ENCODE results near the gene MEMO1. TPM values are rescaled to one million over a fixed set of nuclear protein-coding genes. Genes with fewer than 3 reads are reported as not detected.

Gene MEMO1
- total and polyA plus RNA-seq, 2 of the 4 experiments (the other 2 are of a cell fraction): 23.7 to 49.7 TPM

- Histone ChIP-seq H3K4me2 (ENCODE audit: low read depth, low read length) (no peak overlapping the region), H3K4me1 (ENCODE audit: control insufficient read depth, insufficient read depth, low read length) (no peaks in the 10 kb centered on the region; the same call in 1 of the 2 replicates), H3K23ac (ENCODE audit: low read depth, low read length) (no peak overlapping the region), H4K91ac (ENCODE audit: insufficient read depth, low read depth, low read length) (no peak overlapping the region), H2BK15ac (ENCODE audit: low read depth, low read length) (no peak overlapping the region), H4K8ac (ENCODE audit: low read depth in 2 of 2, low read length in 2 of 2) (no peak overlapping the region), H3K9me3 (ENCODE audit: control insufficient read depth, insufficient read depth, low read length) (no peaks in the 10 kb centered on the region), H2AFZ (replicated peaks; ENCODE audit: low read length, poor library complexity) (no peak overlapping the region), H4K20me1 (ENCODE audit: insufficient read depth, low read length) (peaks cover 30% of the 10 kb centered on the region), H2AK9ac (replicated peaks; ENCODE audit: low read depth, low read length, poor library complexity) (no peak overlapping the region), H3K79me1 (ENCODE audit: low read depth in 1 of 2, low read length in 2 of 2) (peaks cover 10 to 25% of the 10 kb centered on the region in 2 experiments; a peak in 3 of 4 replicates), H3K9ac (ENCODE audit: low read depth, low read length) (no peak overlapping the region), H2BK5ac (ENCODE audit: low read depth, low read length, poor library complexity, severe bottlenecking) (no peak overlapping the region), H3K56ac (ENCODE audit: extremely low read depth, insufficient read depth, low read length) (no peak overlapping the region), H2BK120ac (ENCODE audit: low read depth, low read length) (no peak overlapping the region), H4K5ac (ENCODE audit: low read depth, low read length) (no peak overlapping the region), H3K27ac (ENCODE audit: insufficient read depth, low read length) (no peak overlapping the region), H3K18ac (ENCODE audit: low read depth, low read length) (no peak overlapping the region), H3K36me3 (ENCODE audit: control insufficient read depth, insufficient read depth, low read length) (no peaks in the 10 kb centered on the region), H3K9me1 (ENCODE audit: insufficient read depth, low read length) (no peaks in the 10 kb centered on the region), H3K4me3 (ENCODE audit: insufficient read depth, low read depth, low read length) (no peak overlapping the region), H3K27me3 (ENCODE audit: control insufficient read depth, insufficient read depth, low read length) (no peaks in the 10 kb centered on the region), H3K14ac (replicated peaks; ENCODE audit: low read depth, low read length) (no peak overlapping the region), H2AK5ac (ENCODE audit: low read depth, low read length) (no peak overlapping the region), H2BK20ac (ENCODE audit: low read depth, low read length) (no peak overlapping the region), H3K4ac (ENCODE audit: low read depth, low read length) (no peak overlapping the region)
- intact Hi-C loops (cut with micrococcal nuclease): no loop called here
- BruUV-seq (replicated peaks): no TSS peak
- no CpG with 5 or more reads among the region's 3 CpGs for WGBS, 2 experiments (ENCODE audit: extremely low coverage in 2 of 2, insufficient read length in 1 of 2)
- CTCF ChIA-PET: interaction anchor here (0.6 kb wide), 1 partner anchor 1274 kb away, joined by 4 read pairs; no protein-coding TSS in a partner anchor
- dilution Hi-C loops (cut with HindIII; ENCODE audit: low sequenced_read_pairs, unreplicated experiment): no loop called here
- no peak for DNase-seq
- no peak for TF ChIP-seq RCOR1 (IDR thresholded peaks at IDR 0.05; ENCODE audit: insufficient replicate concordance, low read length)
- no peak for TF ChIP-seq POLR2A (IDR thresholded peaks at IDR 0.05; ENCODE audit: low read depth, low read length)
- TF ChIP-seq BHLHE40 (IDR thresholded peaks at IDR 0.05; ENCODE audit: low read depth, low read length): no peak
- no peak for TF ChIP-seq MAFK (IDR thresholded peaks at IDR 0.05; ENCODE audit: low read depth, low read length)
- TF ChIP-seq, protein P1, sequence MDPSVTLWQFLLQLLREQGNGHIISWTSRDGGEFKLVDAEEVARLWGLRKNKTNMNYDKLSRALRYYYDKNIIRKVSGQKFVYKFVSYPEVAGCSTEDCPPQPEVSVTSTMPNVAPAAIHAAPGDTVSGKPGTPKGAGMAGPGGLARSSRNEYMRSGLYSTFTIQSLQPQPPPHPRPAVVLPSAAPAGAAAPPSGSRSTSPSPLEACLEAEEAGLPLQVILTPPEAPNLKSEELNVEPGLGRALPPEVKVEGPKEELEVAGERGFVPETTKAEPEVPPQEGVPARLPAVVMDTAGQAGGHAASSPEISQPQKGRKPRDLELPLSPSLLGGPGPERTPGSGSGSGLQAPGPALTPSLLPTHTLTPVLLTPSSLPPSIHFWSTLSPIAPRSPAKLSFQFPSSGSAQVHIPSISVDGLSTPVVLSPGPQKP (IDR thresholded peaks at IDR 0.05; ENCODE audit: borderline replicate concordance, low read depth, low read length): no peak
- TF ChIP-seq CHD1 (IDR thresholded peaks at IDR 0.05; ENCODE audit: low read depth, low read length): no peak
- TF ChIP-seq, protein P2, sequence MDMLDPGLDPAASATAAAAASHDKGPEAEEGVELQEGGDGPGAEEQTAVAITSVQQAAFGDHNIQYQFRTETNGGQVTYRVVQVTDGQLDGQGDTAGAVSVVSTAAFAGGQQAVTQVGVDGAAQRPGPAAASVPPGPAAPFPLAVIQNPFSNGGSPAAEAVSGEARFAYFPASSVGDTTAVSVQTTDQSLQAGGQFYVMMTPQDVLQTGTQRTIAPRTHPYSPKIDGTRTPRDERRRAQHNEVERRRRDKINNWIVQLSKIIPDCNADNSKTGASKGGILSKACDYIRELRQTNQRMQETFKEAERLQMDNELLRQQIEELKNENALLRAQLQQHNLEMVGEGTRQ (IDR thresholded peaks at IDR 0.05; ENCODE audit: low read depth, low read length): no peak
- no peak for TF ChIP-seq NFE2L2 (IDR thresholded peaks at IDR 0.05; ENCODE audit: low read depth, low read length)
- no peak for TF ChIP-seq FOS (IDR thresholded peaks at IDR 0.05; ENCODE audit: low read depth, low read length)
- TF ChIP-seq SMC3 (IDR thresholded peaks at IDR 0.05; ENCODE audit: low read depth, low read length): no peak
- no peak for TF ChIP-seq MXI1 (IDR thresholded peaks at IDR 0.05; ENCODE audit: borderline replicate concordance, low read depth, low read length)
- no peak for TF ChIP-seq RAD21 (IDR thresholded peaks at IDR 0.05; ENCODE audit: low read length)
- no peak for TF ChIP-seq RFX5 (IDR thresholded peaks at IDR 0.05; ENCODE audit: low read depth, low read length)
- no peak for TF ChIP-seq MAZ (IDR thresholded peaks at IDR 0.05; ENCODE audit: borderline replicate concordance, low read depth, low read length)
- TF ChIP-seq CEBPB (IDR thresholded peaks at IDR 0.05; ENCODE audit: low read depth, low read length): no peak
- TF ChIP-seq, protein P3, sequence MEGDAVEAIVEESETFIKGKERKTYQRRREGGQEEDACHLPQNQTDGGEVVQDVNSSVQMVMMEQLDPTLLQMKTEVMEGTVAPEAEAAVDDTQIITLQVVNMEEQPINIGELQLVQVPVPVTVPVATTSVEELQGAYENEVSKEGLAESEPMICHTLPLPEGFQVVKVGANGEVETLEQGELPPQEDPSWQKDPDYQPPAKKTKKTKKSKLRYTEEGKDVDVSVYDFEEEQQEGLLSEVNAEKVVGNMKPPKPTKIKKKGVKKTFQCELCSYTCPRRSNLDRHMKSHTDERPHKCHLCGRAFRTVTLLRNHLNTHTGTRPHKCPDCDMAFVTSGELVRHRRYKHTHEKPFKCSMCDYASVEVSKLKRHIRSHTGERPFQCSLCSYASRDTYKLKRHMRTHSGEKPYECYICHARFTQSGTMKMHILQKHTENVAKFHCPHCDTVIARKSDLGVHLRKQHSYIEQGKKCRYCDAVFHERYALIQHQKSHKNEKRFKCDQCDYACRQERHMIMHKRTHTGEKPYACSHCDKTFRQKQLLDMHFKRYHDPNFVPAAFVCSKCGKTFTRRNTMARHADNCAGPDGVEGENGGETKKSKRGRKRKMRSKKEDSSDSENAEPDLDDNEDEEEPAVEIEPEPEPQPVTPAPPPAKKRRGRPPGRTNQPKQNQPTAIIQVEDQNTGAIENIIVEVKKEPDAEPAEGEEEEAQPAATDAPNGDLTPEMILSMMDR (conservative IDR thresholded peaks at IDR 0.05; ENCODE audit: low read depth, low read length): no peak
- ATAC-seq (ENCODE audit: low read depth): no peak
- POLR2A ChIA-PET (ENCODE audit: unreplicated experiment): no interaction called here
- in situ Hi-C loops (cut with MboI; ENCODE audit: low sequenced_read_pairs): no loop called here
These were observed 23.9 kb downstream of the MEMO1 start for GRCh38 chr2:31986906-31987305.

Measured in IMR-90 (cell line).